Endothelial cell (in vitro differentiated cells): ENCODE measurements around the gene ZEB1. TPM values are rescaled to one million over a fixed set of nuclear protein-coding genes. Genes with fewer than 3 reads are reported as not detected.
A peak's percentile ranks its signal among the peaks of the same experiment; 100 is the strongest.

Source experiments
- DNase-seq: peaks from one replicate; pipeline ENCODE4 v3.0.0; 2021; ENCODE audit warnings: low spot score
- H3K27ac Mint-ChIP-seq: one replicate; pipeline ENCODE4 v1.8.0; 2021; ENCODE audit warnings: mixed read lengths, inconsistent platforms; ENCODE audit not compliant: unreplicated experiment
- H3K27me3 Mint-ChIP-seq: one replicate; pipeline ENCODE4 v1.8.0; 2021; ENCODE audit warnings: mild to moderate bottlenecking, moderate library complexity, mixed read lengths, inconsistent platforms; ENCODE audit not compliant: unreplicated experiment
- H3K36me3 Mint-ChIP-seq: one replicate; pipeline ENCODE4 v1.8.0; 2021; ENCODE audit warnings: mild to moderate bottlenecking, low read depth, mixed read lengths, inconsistent platforms; ENCODE audit not compliant: unreplicated experiment
- H3K4me1 Mint-ChIP-seq: one replicate; pipeline ENCODE4 v1.8.0; 2021; ENCODE audit warnings: mild to moderate bottlenecking, mixed read lengths, inconsistent platforms; ENCODE audit not compliant: unreplicated experiment
- H3K4me3 Mint-ChIP-seq: one replicate; pipeline ENCODE4 v1.8.0; 2021; ENCODE audit warnings: mild to moderate bottlenecking, mixed read lengths, inconsistent platforms; ENCODE audit not compliant: unreplicated experiment
- H3K9me3 Mint-ChIP-seq: one replicate; pipeline ENCODE4 v1.8.0; 2021; ENCODE audit warnings: mixed read lengths, inconsistent platforms; ENCODE audit not compliant: unreplicated experiment
- CTCF ChIP-seq: fragments of 200-600 bp; sonication (generic); IDR thresholded peaks from one replicate; pipeline ENCODE4 v1.5.0; 2021; ENCODE audit warnings: antibody characterized with exemption; ENCODE audit not compliant: unreplicated experiment
- total RNA-seq: library from RNA; stranded (reverse); fragmentation: NEBNext Ultra II Directional; extraction: Animal tissue kit (Norgen Biotek cat#: 25700); gene quantifications from one replicate; pipeline ENCODE4 v1.2.1, GENCODE V29; 2021; ENCODE audit not compliant: unreplicated experiment

The ZEB1 gene
- total RNA-seq, 1 donor from 2014 or later: 76.6 TPM

DNA sequence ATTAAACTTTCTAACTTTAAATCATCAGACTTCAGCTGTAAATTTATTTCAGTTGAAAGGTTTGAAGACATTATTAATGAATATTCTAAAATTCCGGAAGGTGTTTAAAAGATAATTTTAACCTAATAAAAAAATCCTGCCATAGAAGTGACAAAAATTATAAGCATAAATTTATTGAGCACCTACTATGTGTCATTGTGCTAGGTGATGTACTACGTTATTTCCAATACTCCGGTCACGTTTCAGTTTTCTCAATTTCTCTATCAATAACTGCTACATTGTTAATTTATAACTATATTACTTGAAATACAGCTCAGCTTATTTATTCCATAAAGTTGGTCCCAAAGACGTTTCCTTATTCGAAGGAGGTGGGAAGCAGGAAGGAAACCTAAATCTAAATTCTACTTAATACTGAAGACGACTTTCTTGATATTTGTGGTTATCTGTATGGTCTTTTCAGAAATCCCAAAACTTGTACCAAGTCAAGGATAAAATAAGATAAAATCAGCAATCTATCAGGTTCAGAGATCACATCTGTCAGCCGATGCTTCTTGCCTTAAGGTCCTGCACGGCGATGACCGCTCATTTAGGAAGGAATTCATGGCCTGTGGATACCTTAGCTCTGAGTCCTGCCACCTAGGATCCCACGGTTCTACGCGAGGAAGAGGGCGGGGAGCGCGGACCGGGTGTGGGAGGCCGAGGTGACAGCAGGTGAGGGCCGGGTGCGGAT, 1.2 kb upstream of the ZEB1 start:
- Mint-ChIP-seq H3K36me3 (peaks cover 10% of the 10 kb centered on the region), H3K4me3 (peak overlapping the region; percentile 99), H3K27ac (peak overlapping the region; percentile 99), H3K9me3 (no peaks in the 10 kb centered on the region), H3K4me1 (peaks cover 44% of the 10 kb centered on the region), H3K27me3 (peaks cover 14% of the 10 kb centered on the region)
- TF ChIP-seq CTCF: no peak
- DNase-seq: peak; percentile 48

DNA sequence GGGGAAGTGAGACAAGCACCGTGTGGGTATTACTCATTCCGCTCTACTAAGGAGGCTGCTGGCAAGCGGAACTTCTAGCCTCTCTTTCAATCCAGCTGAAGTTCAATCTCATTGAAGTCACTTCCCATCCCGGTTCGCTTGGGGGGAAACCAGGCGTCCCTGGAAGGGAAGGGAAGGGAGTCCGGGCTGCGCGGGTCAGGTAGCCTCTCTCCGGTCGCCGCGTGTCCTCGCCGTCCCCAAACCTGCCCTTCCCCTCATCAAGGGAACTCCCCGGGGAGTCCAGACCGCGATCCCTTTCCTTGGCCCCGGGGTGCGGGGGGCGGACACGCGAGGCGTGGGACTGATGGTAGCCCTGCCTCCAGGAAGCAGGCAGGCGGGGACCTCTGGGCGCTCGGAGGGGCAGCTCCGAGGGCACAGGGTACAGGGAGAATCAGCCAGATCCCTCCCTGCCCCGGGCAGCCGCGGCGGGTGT, 598 bp upstream of the ZEB1 start:
- H3K27me3 Mint-ChIP-seq: peaks cover 14% of the 10 kb centered on the region
- peak; percentile 49 for DNase-seq

DNA sequence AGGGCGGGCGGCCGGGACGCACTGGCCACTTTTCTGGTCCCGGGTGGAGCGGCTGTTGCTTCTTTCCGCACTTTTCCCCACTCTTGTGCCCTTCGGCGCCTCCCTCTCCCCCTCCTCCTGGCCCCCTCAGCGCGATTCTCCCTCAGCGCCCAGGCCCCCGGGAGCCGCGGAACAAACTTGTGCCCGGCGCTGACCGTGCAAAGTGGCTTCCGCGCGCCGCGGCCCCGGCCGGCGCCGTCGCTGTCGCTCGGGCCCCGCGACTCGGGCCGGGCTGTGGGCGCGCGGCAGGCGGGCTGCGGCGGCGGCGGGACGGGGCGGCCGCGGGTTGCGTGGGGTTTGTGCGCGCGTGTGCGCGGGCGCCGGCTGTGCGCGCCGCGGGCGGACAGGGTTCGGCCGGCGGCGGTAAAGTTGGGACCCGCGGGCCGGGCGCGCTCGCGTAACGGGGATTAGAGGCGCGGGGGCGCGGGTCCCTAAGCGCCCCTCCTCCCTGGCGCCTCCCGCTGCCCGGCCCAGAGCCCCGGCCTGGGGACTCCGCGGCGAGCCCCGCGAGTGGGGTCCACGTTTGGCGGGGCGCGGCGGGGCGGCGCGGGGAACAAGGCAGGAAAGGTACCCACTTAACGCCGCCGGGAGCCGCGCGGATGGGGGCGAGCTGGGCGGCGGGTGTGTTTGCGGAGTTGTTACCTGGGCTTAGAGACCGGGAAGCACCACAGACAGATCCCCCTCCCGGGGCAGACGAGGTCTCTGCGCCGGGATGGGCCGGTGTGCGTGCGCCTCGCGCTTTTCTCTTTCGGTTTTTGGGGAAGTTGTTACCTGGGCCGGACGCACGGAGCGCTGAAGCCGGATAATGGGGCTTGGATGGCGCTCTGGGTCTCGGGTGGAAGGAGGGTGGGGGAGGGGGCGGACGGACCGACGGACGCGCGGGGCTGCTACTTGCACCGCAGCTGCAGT, 860 bp downstream of the ZEB1 start:
- no peak for TF ChIP-seq CTCF
- DNase-seq: peak; percentile 22
- Mint-ChIP-seq H3K4me3 (peak overlapping the region; percentile 99), H3K27me3 (peaks cover 14% of the 10 kb centered on the region), H3K9me3 (no peaks in the 10 kb centered on the region), H3K4me1 (peaks cover 38% of the 10 kb centered on the region), H3K27ac (peak overlapping the region; percentile 93), H3K36me3 (peaks cover 10% of the 10 kb centered on the region)

More for the DNA sequence above, 598 bp upstream of the ZEB1 start:
- Mint-ChIP-seq H3K27ac (peak overlapping the region; percentile 99), H3K4me1 (peaks cover 46% of the 10 kb centered on the region), H3K36me3 (peaks cover 10% of the 10 kb centered on the region), H3K9me3 (no peaks in the 10 kb centered on the region), H3K4me3 (peak overlapping the region; percentile 99)
- no peak for TF ChIP-seq CTCF

DNA sequence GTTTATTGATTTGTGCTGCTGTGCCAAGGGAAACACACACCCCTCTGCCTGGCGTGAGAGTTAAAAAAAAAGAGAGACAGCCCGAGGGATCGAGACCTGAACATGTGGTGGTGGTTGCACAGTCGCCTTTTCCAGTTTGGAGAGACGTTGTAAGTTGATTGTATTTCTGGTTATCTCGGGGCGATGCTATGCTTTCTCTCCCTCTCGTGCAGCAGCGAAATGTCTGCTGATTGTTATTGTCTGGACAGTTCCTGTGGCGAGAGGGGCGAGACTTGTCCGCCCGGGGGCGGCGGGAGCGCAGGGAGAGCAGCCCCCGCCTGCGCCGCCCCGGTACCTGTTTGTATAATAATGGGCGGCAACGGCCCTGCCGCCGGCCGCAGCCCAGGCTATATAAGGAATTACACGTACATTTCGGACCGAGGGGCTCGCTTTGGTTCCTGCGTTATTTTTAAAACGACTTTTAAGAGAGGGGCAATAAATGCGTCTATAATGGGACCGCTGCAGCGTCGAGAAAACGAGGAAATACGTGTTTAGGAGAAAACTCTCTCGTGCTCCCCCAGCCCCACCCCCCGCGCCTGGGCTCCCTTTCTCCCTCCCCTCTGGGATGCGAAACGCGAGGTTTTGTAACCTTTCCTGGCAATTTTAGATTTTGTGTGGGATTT, 1.7 kb downstream of the ZEB1 start:
- DNase-seq: peak; percentile 55
- no peak for TF ChIP-seq CTCF
- Mint-ChIP-seq H3K27ac (peak overlapping the region; percentile 93), H3K4me1 (peaks cover 33% of the 10 kb centered on the region), H3K9me3 (no peaks in the 10 kb centered on the region), H3K36me3 (peaks cover 10% of the 10 kb centered on the region), H3K4me3 (peak overlapping the region; percentile 99), H3K27me3 (peaks cover 14% of the 10 kb centered on the region)
